ENCODE data around the gene ATF7.
"Not testable (repeated sequence)": the region's sequence is repeated elsewhere in the genome, so short reads cannot be mapped to it uniquely, and the experiment has no call there.

Gene ATF7

GRCh38 chr12:53594897-53595615 is 31.1 kb downstream of the ATF7 start:
- DNase-seq, result no peak

GRCh38 chr12:53593707-53594106 is 32.5 kb downstream of the ATF7 start:
- DNase-seq, result no peak

GRCh38 chr12:53593031-53593430 is 33.2 kb downstream of the ATF7 start:
- DNase-seq, result no peak

- DNase-seq, result no peak
Observed at GRCh38 chr12:53592426-53592825, 33.8 kb downstream of the ATF7 start.

GRCh38 chr12:53591301-53592206 is 34.6 kb downstream of the ATF7 start:
- no peak for DNase-seq

GRCh38 chr12:53590652-53591051 is 35.5 kb downstream of the ATF7 start:
- no peak for DNase-seq

GRCh38 chr12:53589915-53590314 is 36.3 kb downstream of the ATF7 start:
- DNase-seq, result no peak

- no peak for DNase-seq
Observed at GRCh38 chr12:53589423-53589822, 36.8 kb downstream of the ATF7 start.

GRCh38 chr12:53588123-53588522 is 38.1 kb downstream of the ATF7 start:
- DNase-seq, result no peak

GRCh38 chr12:53586745-53587144 is 39.4 kb downstream of the ATF7 start:
- DNase-seq, result no peak

- no peak for DNase-seq
Observed at GRCh38 chr12:53585448-53586125, 40.6 kb downstream of the ATF7 start.

GRCh38 chr12:53579545-53579955 is 46.6 kb downstream of the ATF7 start:
- no peak for DNase-seq

GRCh38 chr12:53578783-53579182 is 47.4 kb downstream of the ATF7 start:
- DNase-seq, result no peak

GRCh38 chr12:53577941-53578352 is 48.2 kb downstream of the ATF7 start:
- no peak for DNase-seq

GRCh38 chr12:53575502-53576249 is 50.5 kb downstream of the ATF7 start:
- no peak for DNase-seq

- DNase-seq, result no peak
Observed at GRCh38 chr12:53572134-53572758, 53.9 kb downstream of the ATF7 start.

- DNase-seq, result no peak
Observed at GRCh38 chr12:53571295-53571694, 54.9 kb downstream of the ATF7 start.

- DNase-seq, result no peak
Observed at GRCh38 chr12:53568809-53569557, 57.2 kb downstream of the ATF7 start.

GRCh38 chr12:53567961-53568808 is 58.0 kb downstream of the ATF7 start:
- DNase-seq, result no peak

GRCh38 chr12:53565376-53565775 is 60.8 kb downstream of the ATF7 start:
- not testable (repeated sequence) for DNase-seq

- no peak for DNase-seq
Observed at GRCh38 chr12:53564941-53565340, 61.2 kb downstream of the ATF7 start.

Data from GDM1 (cell line).